Measurements from ENCODE around the gene MYO1G. TPM values are rescaled to one million over a fixed set of nuclear protein-coding genes. Genes with fewer than 3 reads are reported as not detected.

MYO1G gene
- total and polyA plus RNA-seq, 9 of the 15 experiments (the other 6 are each of a cell fraction or from before 2014, with no cell fraction given): 0.03 to 0.62 (median 0.13) TPM; not detected in 1

- TF ChIP-seq CXXC5 (CRISPR knock-in tag; IDR thresholded peaks at IDR 0.05): no peak
- TF ChIP-seq SP1 (CRISPR knock-in tag; IDR thresholded peaks at IDR 0.05): 0 out of 2 replicates have a peak, but pooled peaks have one; percentile 12
- no peak for TF ChIP-seq HNRNPUL1 (IDR thresholded peaks at IDR 0.05; ENCODE audit: low read length)
- TF ChIP-seq SNRNP70 (optimal IDR thresholded peaks at IDR 0.05; ENCODE audit: low read depth, low read length): no peak
- no peak for TF ChIP-seq RFX5 (IDR thresholded peaks at IDR 0.05; ENCODE audit: low read depth, low read length)
- peak; percentile 81 for TF ChIP-seq SMC3 (conservative IDR thresholded peaks at IDR 0.05; ENCODE audit: insufficient read depth, low read depth, low read length)
- TF ChIP-seq JUN (IDR thresholded peaks at IDR 0.05; ENCODE audit: borderline replicate concordance, low read depth, low read length): no peak
- no peak for TF ChIP-seq JUN (CRISPR knock-in tag; IDR thresholded peaks at IDR 0.05; ENCODE audit: borderline replicate concordance)
- TF ChIP-seq CBX8 (IDR thresholded peaks at IDR 0.05; ENCODE audit: borderline replicate concordance, extremely low read depth, low read depth, low read length, poor library complexity, severe bottlenecking): no peak
- peak; percentile 72; the same call in 1 of the 2 replicates for TF ChIP-seq XRCC5 (IDR thresholded peaks at IDR 0.05; ENCODE audit: low read depth, low read length)
- no peak for TF ChIP-seq NCOA4 (IDR thresholded peaks at IDR 0.05; ENCODE audit: partially characterized antibody)
- no peak for TF ChIP-seq MAFK (IDR thresholded peaks at IDR 0.05; ENCODE audit: low read length)
- TF ChIP-seq CHAMP1 (IDR thresholded peaks at IDR 0.05): no peak
- no peak for TF ChIP-seq PCBP2 (IDR thresholded peaks at IDR 0.05; ENCODE audit: low read depth, low read length, poor library complexity, severe bottlenecking)
- TF ChIP-seq JUND (IDR thresholded peaks at IDR 0.05; ENCODE audit: borderline replicate concordance, low read depth, low read length): peak; percentile 26
- TF ChIP-seq JUND (tag; IDR thresholded peaks at IDR 0.05; ENCODE audit: borderline replicate concordance, low read depth, low read length): no peak; the same call in 2 of the 3 replicates
- no peak for TF ChIP-seq CCAR2 (IDR thresholded peaks at IDR 0.05; ENCODE audit: low read depth, low read length)
- TF ChIP-seq, protein P1, sequence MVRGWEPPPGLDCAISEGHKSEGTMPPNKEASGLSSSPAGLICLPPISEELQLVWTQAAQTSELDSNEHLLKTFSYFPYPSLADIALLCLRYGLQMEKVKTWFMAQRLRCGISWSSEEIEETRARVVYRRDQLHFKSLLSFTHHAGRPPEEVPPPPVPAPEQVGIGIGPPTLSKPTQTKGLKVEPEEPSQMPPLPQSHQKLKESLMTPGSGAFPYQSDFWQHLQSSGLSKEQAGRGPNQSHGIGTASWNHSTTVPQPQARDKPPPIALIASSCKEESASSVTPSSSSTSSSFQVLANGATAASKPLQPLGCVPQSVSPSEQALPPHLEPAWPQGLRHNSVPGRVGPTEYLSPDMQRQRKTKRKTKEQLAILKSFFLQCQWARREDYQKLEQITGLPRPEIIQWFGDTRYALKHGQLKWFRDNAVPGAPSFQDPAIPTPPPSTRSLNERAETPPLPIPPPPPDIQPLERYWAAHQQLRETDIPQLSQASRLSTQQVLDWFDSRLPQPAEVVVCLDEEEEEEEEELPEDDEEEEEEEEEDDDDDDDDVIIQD (CRISPR knock-in tag; IDR thresholded peaks at IDR 0.05): no peak
- no peak for TF ChIP-seq HMGN3 (IDR thresholded peaks at IDR 0.05; ENCODE audit: borderline replicate concordance, extremely low read depth, insufficient read length, low read depth, low read length)
- TF ChIP-seq, protein P2, sequence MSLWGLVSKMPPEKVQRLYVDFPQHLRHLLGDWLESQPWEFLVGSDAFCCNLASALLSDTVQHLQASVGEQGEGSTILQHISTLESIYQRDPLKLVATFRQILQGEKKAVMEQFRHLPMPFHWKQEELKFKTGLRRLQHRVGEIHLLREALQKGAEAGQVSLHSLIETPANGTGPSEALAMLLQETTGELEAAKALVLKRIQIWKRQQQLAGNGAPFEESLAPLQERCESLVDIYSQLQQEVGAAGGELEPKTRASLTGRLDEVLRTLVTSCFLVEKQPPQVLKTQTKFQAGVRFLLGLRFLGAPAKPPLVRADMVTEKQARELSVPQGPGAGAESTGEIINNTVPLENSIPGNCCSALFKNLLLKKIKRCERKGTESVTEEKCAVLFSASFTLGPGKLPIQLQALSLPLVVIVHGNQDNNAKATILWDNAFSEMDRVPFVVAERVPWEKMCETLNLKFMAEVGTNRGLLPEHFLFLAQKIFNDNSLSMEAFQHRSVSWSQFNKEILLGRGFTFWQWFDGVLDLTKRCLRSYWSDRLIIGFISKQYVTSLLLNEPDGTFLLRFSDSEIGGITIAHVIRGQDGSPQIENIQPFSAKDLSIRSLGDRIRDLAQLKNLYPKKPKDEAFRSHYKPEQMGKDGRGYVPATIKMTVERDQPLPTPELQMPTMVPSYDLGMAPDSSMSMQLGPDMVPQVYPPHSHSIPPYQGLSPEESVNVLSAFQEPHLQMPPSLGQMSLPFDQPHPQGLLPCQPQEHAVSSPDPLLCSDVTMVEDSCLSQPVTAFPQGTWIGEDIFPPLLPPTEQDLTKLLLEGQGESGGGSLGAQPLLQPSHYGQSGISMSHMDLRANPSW (CRISPR knock-in tag; IDR thresholded peaks at IDR 0.05): no peak
- no peak for TF ChIP-seq PYGO2 (tag; IDR thresholded peaks at IDR 0.05)
Observed at GRCh38 chr7:44921607-44922350, 57.0 kb downstream of the MYO1G start (continued).
